Left renal pelvis (tissue), 4 donors: ENCODE measurements around the gene BUD23. TPM values are rescaled to one million over a fixed set of nuclear protein-coding genes. Genes with fewer than 3 reads are reported as not detected.
"Not testable (repeated sequence)": the region's sequence is repeated elsewhere in the genome, so short reads cannot be mapped to it uniquely, and the experiment has no call there.

Source experiments
- DNase-seq, 4 donors: peaks; one replicate each; pipeline ENCODE4 v3.0.0-alpha.2; 2013; ENCODE audit warnings: low read depth in 4 of 4, low spot score in 3 of 4
- polyA plus RNA-seq, 4 donors: library from polyadenylated mRNA; unstranded; fragments of 120-200 nt; gene quantifications; one replicate each; pipeline ENCODE4 v1.2.1, GENCODE V29; 2013; ENCODE audit not compliant: insufficient read length in 4 of 4

The BUD23 gene
- polyA plus RNA-seq, 4 donors = 65.4 to 98.8 (median 80.8) TPM

- no peak for DNase-seq
Measured at GRCh38 chr7:73717025-73717807, 33.8 kb downstream of the BUD23 start.

GRCh38 chr7:73717991-73718405 is 34.6 kb downstream of the BUD23 start:
- DNase-seq = no peak

GRCh38 chr7:73718438-73718881 is 35.1 kb downstream of the BUD23 start:
- DNase-seq = no peak

GRCh38 chr7:73718905-73719805 is 35.8 kb downstream of the BUD23 start, which contains the start of gene STX1A:
Gene STX1A (minus strand): TSS chr7:73719669. CDS start chr7:73719631, 38 bp downstream.
- no peak for DNase-seq

DNA sequence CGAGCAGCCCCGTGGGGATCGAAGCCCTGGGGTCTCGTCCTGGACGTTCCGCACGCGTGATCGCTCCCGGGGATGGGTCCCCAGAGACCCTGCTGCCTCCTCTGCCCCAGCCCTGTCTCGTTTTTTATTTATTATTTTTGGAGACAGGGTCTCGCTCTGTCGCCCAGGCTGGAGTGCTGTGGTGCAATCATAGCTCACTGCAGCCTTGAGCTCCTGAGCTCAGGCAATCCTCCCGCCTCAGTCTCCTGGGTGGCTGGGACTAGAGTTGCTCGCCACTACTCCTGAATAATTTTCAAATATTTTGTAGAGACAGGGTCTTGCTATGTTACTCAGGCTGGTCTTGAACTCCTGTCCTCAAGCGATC is 36.4 kb downstream of the BUD23 start:
- DNase-seq = no peak

DNA sequence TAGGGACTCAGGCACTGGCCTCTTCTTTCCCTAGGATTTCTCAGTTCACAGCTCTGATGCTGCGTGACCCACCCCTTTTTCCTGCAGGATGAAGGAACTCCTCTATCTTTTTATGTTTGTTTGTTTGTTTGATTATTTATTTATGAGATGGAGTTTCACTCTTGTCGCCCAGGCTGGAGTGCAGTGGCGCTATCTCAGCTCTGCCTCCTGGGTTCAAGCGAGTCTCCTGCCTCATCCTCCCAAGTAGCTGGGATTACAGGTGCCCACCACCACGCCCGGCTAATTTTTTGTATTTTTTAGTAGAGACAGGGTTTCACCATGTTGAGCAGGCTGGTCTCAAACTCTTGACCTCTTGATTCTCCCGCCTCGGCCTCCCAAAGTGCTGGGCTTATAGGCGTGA is 37.0 kb downstream of the BUD23 start:
- not testable (repeated sequence) for DNase-seq

DNA sequence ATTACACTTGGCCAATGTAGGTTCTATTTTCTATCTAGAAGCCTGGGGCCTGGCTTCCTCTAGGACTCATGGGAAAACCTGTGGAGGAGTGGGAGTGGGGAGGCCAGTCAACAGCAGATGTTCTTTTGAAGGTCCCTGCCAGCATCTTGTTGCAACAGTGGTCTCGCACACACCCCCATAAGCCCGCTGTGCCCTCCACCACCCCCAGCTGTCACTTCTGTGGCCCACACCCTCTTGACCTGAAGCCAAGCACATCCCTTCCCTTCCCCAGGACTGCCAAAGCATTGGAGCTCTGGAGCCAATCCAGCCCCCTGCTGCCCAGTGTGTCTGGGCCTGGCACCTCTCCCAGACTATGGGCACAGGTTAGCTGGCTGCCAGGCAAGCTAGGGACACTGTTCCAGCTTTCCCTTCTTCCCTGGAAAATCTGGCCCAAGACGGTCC is 38.0 kb downstream of the BUD23 start:
- DNase-seq = no peak

DNA sequence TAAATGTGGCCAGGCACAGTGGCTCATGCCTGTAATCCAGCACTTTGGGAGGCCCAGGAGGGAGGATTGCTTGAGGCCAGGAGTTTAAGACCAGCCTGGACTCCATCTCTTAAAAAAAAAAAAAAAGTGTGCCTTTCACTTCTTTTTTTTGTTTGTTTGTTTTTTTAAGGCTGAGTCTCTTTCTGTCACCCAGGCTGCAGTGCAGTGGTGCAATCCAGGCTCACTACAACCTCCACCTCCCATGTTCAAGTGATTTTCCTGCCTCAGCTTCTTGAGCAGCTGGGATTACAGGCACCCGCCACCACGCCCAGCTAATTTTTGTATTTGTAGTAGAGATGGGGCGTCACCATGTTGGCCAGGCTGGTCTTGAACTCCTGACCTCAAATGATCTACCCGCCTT is 38.8 kb downstream of the BUD23 start:
- DNase-seq = not testable (repeated sequence)

GRCh38 chr7:73722785-73723184 is 39.4 kb downstream of the BUD23 start:
- no peak for DNase-seq

GRCh38 chr7:73723813-73724212 is 40.4 kb downstream of the BUD23 start:
- DNase-seq = no peak

DNA sequence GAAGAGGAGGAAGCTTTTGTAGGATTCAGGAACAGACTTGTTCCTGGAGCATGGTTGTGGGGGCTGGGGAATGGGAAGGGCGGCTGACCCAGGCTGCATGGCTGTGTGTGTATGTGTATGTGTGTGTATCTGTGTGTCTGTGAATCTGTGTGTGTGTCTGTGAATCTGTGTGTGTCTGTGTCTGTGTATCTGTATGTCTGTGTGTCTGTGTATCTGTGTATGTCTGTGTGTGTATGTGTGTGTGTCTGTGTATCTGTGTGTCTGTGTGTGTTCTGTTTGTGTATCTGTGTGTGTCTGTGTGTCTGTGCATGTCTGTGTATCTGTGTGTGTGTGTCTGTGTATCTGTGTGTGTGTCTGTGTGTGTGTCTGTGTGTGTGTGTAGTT is 42.7 kb downstream of the BUD23 start:
- DNase-seq = no peak

DNA sequence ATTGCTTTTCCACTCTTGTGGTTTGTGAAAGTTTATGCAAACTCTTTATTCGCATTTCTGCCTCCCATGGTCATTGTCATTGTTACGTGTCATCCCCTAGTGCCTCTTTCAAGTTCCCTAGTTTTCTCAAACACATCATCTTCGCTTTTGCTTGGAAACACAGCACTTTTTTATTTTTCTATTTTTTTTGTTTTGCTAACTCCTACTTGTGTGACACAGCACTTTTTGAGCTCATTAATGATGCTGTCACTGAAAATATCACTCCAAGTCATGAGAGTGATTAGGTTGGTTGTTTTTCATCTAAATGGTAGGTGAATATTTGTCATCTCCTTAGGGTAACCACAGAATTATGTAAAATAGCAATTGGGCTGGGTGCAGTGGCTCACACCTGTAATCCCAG is 44.6 kb downstream of the BUD23 start:
- DNase-seq = no peak

- no peak for DNase-seq
Measured at GRCh38 chr7:73728551-73728950, 45.2 kb downstream of the BUD23 start.

GRCh38 chr7:73730485-73730884 is 47.1 kb downstream of the BUD23 start:
- DNase-seq = no peak

- DNase-seq = no peak
Measured at GRCh38 chr7:73732397-73732796, 49.0 kb downstream of the BUD23 start.

DNA sequence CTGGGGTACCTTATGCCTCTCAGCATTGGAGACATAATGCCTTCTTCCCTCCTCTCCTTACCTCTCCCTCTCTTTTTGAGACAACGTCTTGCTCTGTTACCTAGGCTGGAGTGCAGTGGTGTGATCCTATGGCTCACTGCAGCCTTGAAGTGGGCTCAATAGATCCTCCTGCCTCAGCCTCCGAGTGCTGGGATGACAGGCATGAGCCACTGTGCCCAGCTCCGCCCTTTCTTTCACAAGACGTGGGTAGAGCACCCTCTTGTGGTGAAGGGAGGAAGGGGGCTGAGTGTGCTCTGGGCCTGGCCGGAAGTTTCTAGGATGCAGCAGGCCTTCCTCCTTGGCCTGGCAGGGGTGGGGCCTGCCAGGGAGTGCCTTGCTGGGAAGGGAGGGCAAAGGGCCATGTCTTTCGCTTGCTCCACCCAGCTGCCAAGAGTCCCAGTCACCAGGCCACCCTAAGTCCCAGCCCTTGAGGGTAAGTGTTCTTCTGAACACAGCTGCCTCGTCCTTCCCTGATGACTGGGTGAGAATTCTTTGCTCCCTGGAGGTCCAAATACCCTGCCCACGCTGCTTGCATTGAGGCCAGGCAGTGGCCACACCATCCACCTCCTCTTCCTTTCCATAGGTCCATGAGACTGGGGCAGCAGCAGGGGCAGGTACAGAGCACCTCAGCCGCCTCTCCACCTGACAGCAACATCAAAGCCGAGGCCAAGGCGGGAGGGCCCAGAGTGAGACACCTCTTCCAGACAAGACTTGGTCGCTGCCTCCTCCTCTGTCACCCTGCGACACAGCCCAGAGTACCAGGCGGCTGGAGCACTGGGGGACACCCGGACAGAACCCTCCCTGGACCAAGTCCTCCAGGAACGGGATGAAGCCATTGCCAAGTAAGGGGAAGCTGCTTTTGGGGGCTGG is 51.5 kb downstream of the BUD23 start:
- DNase-seq = no peak

- no peak for DNase-seq
Measured at GRCh38 chr7:73735528-73735905, 52.1 kb downstream of the BUD23 start.

- no peak for DNase-seq
Measured at GRCh38 chr7:73736885-73737284, 53.5 kb downstream of the BUD23 start.

- no peak for DNase-seq
Measured at GRCh38 chr7:73737491-73738219, 54.3 kb downstream of the BUD23 start.

GRCh38 chr7:73738220-73738611 is 54.8 kb downstream of the BUD23 start:
- DNase-seq = no peak
